Activated naive CD4-positive, alpha-beta T cell treated with anti-CD3 and anti-CD28 coated beads, Interleukin-2, amount 50 U/mL, for 24 hours (primary cell): ENCODE results near the gene ZRANB1.
"Not testable (repeated sequence)": the region's sequence is repeated elsewhere in the genome, so short reads cannot be mapped to it uniquely, and the experiment has no call there.

ENCODE experiments used
- H3K27ac Mint-ChIP-seq: one replicate; pipeline ENCODE4 v1.8.0; 2021; ENCODE audit warnings: mild to moderate bottlenecking, mixed read lengths
- H3K27me3 Mint-ChIP-seq: one replicate; pipeline ENCODE4 v1.8.0; 2021; ENCODE audit warnings: mixed read lengths
- H3K36me3 Mint-ChIP-seq: one replicate; pipeline ENCODE4 v1.8.0; 2021; ENCODE audit warnings: mixed read lengths
- H3K4me1 Mint-ChIP-seq: one replicate; pipeline ENCODE4 v1.8.0; 2021; ENCODE audit warnings: mixed read lengths
- H3K4me3 Mint-ChIP-seq: one replicate; pipeline ENCODE4 v1.8.0; 2021; ENCODE audit warnings: mild to moderate bottlenecking, mixed read lengths
- H3K9me3 Mint-ChIP-seq: one replicate; pipeline ENCODE4 v1.8.0; 2021; ENCODE audit warnings: mixed read lengths

ZRANB1 gene

GRCh38 chr10:124941823-124942222 lies at the start of gene ZRANB1:
Gene ZRANB1 (plus strand): TSS chr10:124942123. CDS start chr10:124942494, 371 bp downstream.
- H3K36me3 Mint-ChIP-seq = peaks cover 7% of the 10 kb centered on the region
- H3K4me3 Mint-ChIP-seq = no peak within 1 kb of the TSS
- no peaks in the 10 kb centered on the region for H3K27me3 Mint-ChIP-seq
- peaks cover 63% of the 10 kb centered on the region for H3K4me1 Mint-ChIP-seq
- H3K9me3 Mint-ChIP-seq = no peaks in the 10 kb centered on the region
- peak within 1 kb of the TSS; percentile 66 for H3K27ac Mint-ChIP-seq

- H3K9me3 Mint-ChIP-seq = no peaks in the 10 kb centered on the region
- H3K4me3 Mint-ChIP-seq = no peak overlapping the region
- no peaks in the 10 kb centered on the region for H3K36me3 Mint-ChIP-seq
- H3K27ac Mint-ChIP-seq = no peak overlapping the region
- H3K27me3 Mint-ChIP-seq = no peaks in the 10 kb centered on the region
- no peaks in the 10 kb centered on the region for H3K4me1 Mint-ChIP-seq
Observed at GRCh38 chr10:124892905-124893304, 49.0 kb upstream of the ZRANB1 start.

GRCh38 chr10:124894569-124895215 lies 47.2 kb upstream of the ZRANB1 start:
- Mint-ChIP-seq H3K4me1 (no peaks in the 10 kb centered on the region), H3K27me3 (peaks cover 3% of the 10 kb centered on the region), H3K36me3 (no peaks in the 10 kb centered on the region), H3K4me3 (no peak overlapping the region), H3K9me3 (no peaks in the 10 kb centered on the region), H3K27ac (no peak overlapping the region)

GRCh38 chr10:124896751-124897150 lies 45.2 kb upstream of the ZRANB1 start:
- no peak overlapping the region for H3K27ac Mint-ChIP-seq
- H3K9me3 Mint-ChIP-seq = no peaks in the 10 kb centered on the region
- peaks cover 3% of the 10 kb centered on the region for H3K27me3 Mint-ChIP-seq
- H3K36me3 Mint-ChIP-seq = no peaks in the 10 kb centered on the region
- no peak overlapping the region for H3K4me3 Mint-ChIP-seq
- no peaks in the 10 kb centered on the region for H3K4me1 Mint-ChIP-seq

- H3K4me3 Mint-ChIP-seq = no peak overlapping the region
- H3K27ac Mint-ChIP-seq = no peak overlapping the region
- H3K4me1 Mint-ChIP-seq = no peaks in the 10 kb centered on the region
- peaks cover 5% of the 10 kb centered on the region for H3K27me3 Mint-ChIP-seq
- no peaks in the 10 kb centered on the region for H3K36me3 Mint-ChIP-seq
- no peaks in the 10 kb centered on the region for H3K9me3 Mint-ChIP-seq
Observed at GRCh38 chr10:124898471-124898870, 43.5 kb upstream of the ZRANB1 start.

GRCh38 chr10:124899151-124899550 lies 42.8 kb upstream of the ZRANB1 start:
- Mint-ChIP-seq H3K4me3 (no peak overlapping the region), H3K9me3 (no peaks in the 10 kb centered on the region), H3K4me1 (no peaks in the 10 kb centered on the region), H3K36me3 (no peaks in the 10 kb centered on the region), H3K27me3 (peaks cover 5% of the 10 kb centered on the region), H3K27ac (no peak overlapping the region)

GRCh38 chr10:124902462-124902861 lies 39.5 kb upstream of the ZRANB1 start:
- no peaks in the 10 kb centered on the region for H3K4me1 Mint-ChIP-seq
- peaks cover 5% of the 10 kb centered on the region for H3K27me3 Mint-ChIP-seq
- H3K4me3 Mint-ChIP-seq = no peak overlapping the region
- no peaks in the 10 kb centered on the region for H3K9me3 Mint-ChIP-seq
- no peak overlapping the region for H3K27ac Mint-ChIP-seq
- no peaks in the 10 kb centered on the region for H3K36me3 Mint-ChIP-seq

- H3K4me3 Mint-ChIP-seq = no peak overlapping the region
- peaks cover 5% of the 10 kb centered on the region for H3K27me3 Mint-ChIP-seq
- no peaks in the 10 kb centered on the region for H3K9me3 Mint-ChIP-seq
- H3K4me1 Mint-ChIP-seq = no peaks in the 10 kb centered on the region
- H3K27ac Mint-ChIP-seq = no peak overlapping the region
- no peaks in the 10 kb centered on the region for H3K36me3 Mint-ChIP-seq
Observed at GRCh38 chr10:124903111-124903510, 38.8 kb upstream of the ZRANB1 start.

- no peak overlapping the region for H3K4me3 Mint-ChIP-seq
- peaks cover 3% of the 10 kb centered on the region for H3K27me3 Mint-ChIP-seq
- H3K27ac Mint-ChIP-seq = no peak overlapping the region
- H3K4me1 Mint-ChIP-seq = no peaks in the 10 kb centered on the region
- no peaks in the 10 kb centered on the region for H3K9me3 Mint-ChIP-seq
- no peaks in the 10 kb centered on the region for H3K36me3 Mint-ChIP-seq
Observed at GRCh38 chr10:124904796-124905195, 37.1 kb upstream of the ZRANB1 start.

- Mint-ChIP-seq H3K27ac (no peak overlapping the region), H3K4me1 (peaks cover 4% of the 10 kb centered on the region), H3K9me3 (no peaks in the 10 kb centered on the region), H3K27me3 (peaks cover 5% of the 10 kb centered on the region), H3K4me3 (no peak overlapping the region), H3K36me3 (no peaks in the 10 kb centered on the region)
Observed at GRCh38 chr10:124906551-124907001, 35.3 kb upstream of the ZRANB1 start.

GRCh38 chr10:124909563-124909962 lies 32.4 kb upstream of the ZRANB1 start:
- H3K27ac Mint-ChIP-seq = no peak overlapping the region
- H3K4me3 Mint-ChIP-seq = no peak overlapping the region
- H3K36me3 Mint-ChIP-seq = no peaks in the 10 kb centered on the region
- peaks cover 5% of the 10 kb centered on the region for H3K27me3 Mint-ChIP-seq
- H3K4me1 Mint-ChIP-seq = peaks cover 13% of the 10 kb centered on the region
- no peaks in the 10 kb centered on the region for H3K9me3 Mint-ChIP-seq

- Mint-ChIP-seq H3K4me3 (no peak overlapping the region), H3K27ac (no peak overlapping the region), H3K36me3 (no peaks in the 10 kb centered on the region), H3K4me1 (peaks cover 23% of the 10 kb centered on the region), H3K9me3 (no peaks in the 10 kb centered on the region), H3K27me3 (peaks cover 5% of the 10 kb centered on the region)
Observed at GRCh38 chr10:124911124-124912067, 30.5 kb upstream of the ZRANB1 start.

- no peaks in the 10 kb centered on the region for H3K9me3 Mint-ChIP-seq
- peaks cover 23% of the 10 kb centered on the region for H3K4me1 Mint-ChIP-seq
- no peak overlapping the region for H3K4me3 Mint-ChIP-seq
- peak overlapping the region; percentile 82 for H3K27ac Mint-ChIP-seq
- H3K27me3 Mint-ChIP-seq = peaks cover 5% of the 10 kb centered on the region
- H3K36me3 Mint-ChIP-seq = no peaks in the 10 kb centered on the region
Observed at GRCh38 chr10:124912101-124912886, 29.6 kb upstream of the ZRANB1 start.

- peaks cover 29% of the 10 kb centered on the region for H3K4me1 Mint-ChIP-seq
- no peaks in the 10 kb centered on the region for H3K36me3 Mint-ChIP-seq
- H3K27ac Mint-ChIP-seq = no peak overlapping the region
- no peak overlapping the region for H3K4me3 Mint-ChIP-seq
- H3K27me3 Mint-ChIP-seq = peaks cover 5% of the 10 kb centered on the region
- no peaks in the 10 kb centered on the region for H3K9me3 Mint-ChIP-seq
Observed at GRCh38 chr10:124913167-124913566, 28.8 kb upstream of the ZRANB1 start.

GRCh38 chr10:124914398-124914797 lies 27.5 kb upstream of the ZRANB1 start:
- not testable (repeated sequence) for H3K36me3 Mint-ChIP-seq, H3K27me3 Mint-ChIP-seq, H3K4me3 Mint-ChIP-seq, H3K9me3 Mint-ChIP-seq, H3K27ac Mint-ChIP-seq
- peaks cover 38% of the 10 kb centered on the region for H3K4me1 Mint-ChIP-seq
